Muscle layer of duodenum (tissue), 2 donors: ENCODE results near the gene ARID1B.
"Not testable (repeated sequence)": the region's sequence is repeated elsewhere in the genome, so short reads cannot be mapped to it uniquely, and the experiment has no call there.

Experiments
- H3K27ac ChIP-seq: one replicate; pipeline ENCODE4 v1.7.0; 2013; ENCODE audit warnings: mild to moderate bottlenecking, low read length
- H3K27me3 ChIP-seq: one replicate; pipeline ENCODE4 v1.7.0; 2013; ENCODE audit warnings: low read depth, mild to moderate bottlenecking, control low read depth, low read length
- H3K36me3 ChIP-seq, 2 donors: one replicate each; pipeline ENCODE4 v1.7.0; 2013; ENCODE audit warnings: low read length in 2 of 2, control low read depth in 1 of 2, mild to moderate bottlenecking in 1 of 2; ENCODE audit not compliant: insufficient read depth in 2 of 2, control insufficient read depth in 1 of 2
- H3K4me1 ChIP-seq, 2 donors: one replicate each; pipeline ENCODE4 v1.7.0; 2013; ENCODE audit warnings: low read length in 2 of 2, mild to moderate bottlenecking in 2 of 2, control low read depth in 1 of 2, moderate library complexity in 1 of 2; ENCODE audit not compliant: insufficient read depth in 2 of 2, control insufficient read depth in 1 of 2
- H3K4me3 ChIP-seq, 2 donors: one replicate each; pipeline ENCODE4 v1.7.0; 2013; ENCODE audit warnings: low read length in 2 of 2, low read depth in 1 of 2, mild to moderate bottlenecking in 1 of 2
- H3K9me3 ChIP-seq, 2 donors: one replicate each; pipeline ENCODE4 v1.7.0; 2013; ENCODE audit warnings: low read length in 2 of 2, control low read depth in 1 of 2, mild to moderate bottlenecking in 1 of 2; ENCODE audit not compliant: control insufficient read depth in 1 of 2
- donor health status: healthy.

The ARID1B gene

GRCh38 chr6:156933201-156934068, 156.3 kb downstream of the ARID1B start:
- no peaks in the 10 kb centered on the region for H3K36me3 ChIP-seq
- H3K4me3 ChIP-seq, result peak overlapping the region in 1 of 2 donors; percentile 26
- H3K27me3 ChIP-seq, result no peaks in the 10 kb centered on the region
- H3K4me1 ChIP-seq, result peaks cover 10 to 29% of the 10 kb centered on the region in 2 donors
- H3K27ac ChIP-seq, result no peak overlapping the region
- H3K9me3 ChIP-seq, result no peaks in the 10 kb centered on the region

- H3K27me3 ChIP-seq, result no peaks in the 10 kb centered on the region
- H3K27ac ChIP-seq, result no peak overlapping the region
- no peaks in the 10 kb centered on the region for H3K9me3 ChIP-seq
- no peaks in the 10 kb centered on the region for H3K36me3 ChIP-seq
- no peak overlapping the region for H3K4me3 ChIP-seq
- peaks cover 15 to 29% of the 10 kb centered on the region in 2 donors for H3K4me1 ChIP-seq
These were observed 156.9 kb downstream of the ARID1B start for GRCh38 chr6:156934069-156934460.

DNA sequence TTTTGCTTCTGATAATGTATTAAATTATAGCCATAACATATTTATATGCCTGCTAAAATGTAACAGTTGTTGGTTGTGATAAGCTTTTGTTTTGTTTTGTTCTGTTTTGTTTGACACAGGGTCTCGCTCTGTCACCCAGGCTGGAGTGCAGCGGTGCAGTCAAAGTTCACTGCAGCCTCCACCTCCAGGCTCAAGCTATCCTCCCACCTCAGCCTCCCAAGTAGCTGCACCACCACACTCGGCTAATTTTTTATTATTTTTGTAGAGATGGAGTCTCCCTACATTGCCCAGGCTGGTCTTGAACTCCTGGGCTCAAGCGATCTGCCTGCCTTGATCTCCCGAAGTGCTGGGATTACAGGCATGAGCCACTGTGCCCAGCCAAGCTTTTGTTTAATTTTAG, 157.8 kb downstream of the ARID1B start:
- no peaks in the 10 kb centered on the region for H3K9me3 ChIP-seq
- H3K36me3 ChIP-seq, result no peaks in the 10 kb centered on the region
- H3K27me3 ChIP-seq, result no peaks in the 10 kb centered on the region
- H3K4me3 ChIP-seq, result no peak overlapping the region
- H3K4me1 ChIP-seq, result peaks cover 15 to 34% of the 10 kb centered on the region in 2 donors
- H3K27ac ChIP-seq, result no peak overlapping the region

DNA sequence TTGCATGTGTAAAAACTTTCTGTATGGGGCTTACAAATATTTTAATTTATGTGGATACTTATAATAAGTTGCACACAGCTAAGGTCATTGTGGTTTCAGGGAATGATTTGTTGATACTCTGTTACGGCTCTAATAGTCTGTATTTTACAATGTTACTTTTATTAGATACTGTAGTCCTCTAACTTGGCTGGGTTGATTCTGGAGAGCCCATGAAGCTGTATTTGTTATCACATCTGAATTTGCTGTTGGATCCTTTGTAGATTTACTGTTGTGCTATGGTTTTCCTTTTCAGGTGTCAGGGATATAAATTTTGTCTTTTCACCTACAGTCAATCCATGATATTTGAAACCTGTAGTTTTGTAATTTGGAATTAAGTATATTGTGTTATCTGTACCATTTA, 161.0 kb downstream of the ARID1B start:
- H3K27ac ChIP-seq, result no peak overlapping the region
- H3K27me3 ChIP-seq, result no peaks in the 10 kb centered on the region
- H3K9me3 ChIP-seq, result no peaks in the 10 kb centered on the region
- peaks cover 10 to 25% of the 10 kb centered on the region in 2 donors for H3K4me1 ChIP-seq
- no peaks in the 10 kb centered on the region for H3K36me3 ChIP-seq
- H3K4me3 ChIP-seq, result no peak overlapping the region

GRCh38 chr6:156940221-156940620, 163.0 kb downstream of the ARID1B start:
- Histone ChIP-seq H3K4me3 (no peak overlapping the region), H3K27me3 (no peaks in the 10 kb centered on the region), H3K27ac (no peak overlapping the region), H3K4me1 (peaks cover 5 to 17% of the 10 kb centered on the region in 2 donors), H3K36me3 (no peaks in the 10 kb centered on the region), H3K9me3 (no peaks in the 10 kb centered on the region)

DNA sequence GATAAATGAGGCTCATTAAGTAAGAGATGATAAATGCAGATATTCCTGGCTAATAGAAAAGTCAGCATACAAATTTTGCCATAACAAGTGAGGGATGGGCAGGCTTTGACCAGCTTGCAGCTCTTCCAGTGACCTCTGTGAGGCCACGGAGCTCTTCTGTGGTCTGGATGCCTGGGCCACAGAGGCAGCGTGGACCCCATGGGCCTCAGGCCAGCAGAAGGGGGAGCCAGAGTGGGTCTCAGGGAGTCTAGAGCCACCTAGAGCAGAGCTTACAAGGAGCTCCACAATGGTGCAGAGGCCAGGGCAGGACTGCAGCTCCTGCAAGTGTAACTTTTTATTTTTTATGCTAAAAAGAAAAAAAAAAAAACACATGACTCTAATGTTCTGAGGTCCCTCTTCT, 165.1 kb downstream of the ARID1B start:
- H3K4me3 ChIP-seq, result no peak overlapping the region
- peaks cover 5 to 22% of the 10 kb centered on the region in 2 donors for H3K4me1 ChIP-seq
- H3K36me3 ChIP-seq, result no peaks in the 10 kb centered on the region
- no peaks in the 10 kb centered on the region for H3K9me3 ChIP-seq
- no peaks in the 10 kb centered on the region for H3K27me3 ChIP-seq
- H3K27ac ChIP-seq, result no peak overlapping the region

- Histone ChIP-seq H3K27ac (no peak overlapping the region), H3K4me1 (peaks cover 5 to 19% of the 10 kb centered on the region in 2 donors)
These were observed 166.0 kb downstream of the ARID1B start for GRCh38 chr6:156943166-156943565.

GRCh38 chr6:156943816-156944215, 166.6 kb downstream of the ARID1B start:
- Histone ChIP-seq H3K4me3 (no peak overlapping the region), H3K36me3 (no peaks in the 10 kb centered on the region), H3K4me1 (peaks cover 2 to 19% of the 10 kb centered on the region in 2 donors), H3K27ac (no peak overlapping the region), H3K27me3 (no peaks in the 10 kb centered on the region), H3K9me3 (no peaks in the 10 kb centered on the region)

More at GRCh38 chr6:156943166-156943565, 166.0 kb downstream of the ARID1B start:
- Histone ChIP-seq H3K4me3 (no peak overlapping the region), H3K9me3 (no peaks in the 10 kb centered on the region), H3K36me3 (no peaks in the 10 kb centered on the region), H3K27me3 (no peaks in the 10 kb centered on the region)

GRCh38 chr6:156944412-156944811, 167.2 kb downstream of the ARID1B start:
- Histone ChIP-seq H3K4me1 (peaks cover 7 to 25% of the 10 kb centered on the region in 2 donors), H3K9me3 (no peaks in the 10 kb centered on the region), H3K27ac (no peak overlapping the region), H3K27me3 (no peaks in the 10 kb centered on the region), H3K4me3 (no peak overlapping the region), H3K36me3 (no peaks in the 10 kb centered on the region)

DNA sequence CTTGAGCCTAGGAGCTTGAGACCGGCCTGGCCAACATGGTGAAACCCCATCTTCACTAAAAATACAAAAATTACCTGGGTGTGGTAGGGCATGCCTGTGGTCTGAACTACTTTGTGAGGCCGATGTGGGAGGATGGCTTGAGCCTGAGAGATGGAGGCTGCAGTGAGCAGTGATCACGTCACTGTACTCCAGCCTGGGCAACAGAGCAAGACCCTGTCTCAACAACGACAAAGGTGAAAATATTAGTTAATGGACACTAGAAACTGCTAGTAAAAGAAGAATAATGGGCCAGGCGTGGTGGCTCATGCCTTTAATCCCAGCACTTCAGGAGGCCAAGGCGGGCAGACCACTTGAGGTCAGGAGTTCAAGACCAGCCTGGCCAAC, 168.6 kb downstream of the ARID1B start:
- H3K36me3 ChIP-seq, H3K9me3 ChIP-seq, H3K4me3 ChIP-seq, H3K27me3 ChIP-seq, H3K27ac ChIP-seq: not testable (repeated sequence)
- peaks cover 7 to 20% of the 10 kb centered on the region in 2 donors for H3K4me1 ChIP-seq

GRCh38 chr6:156946370-156946936, 169.3 kb downstream of the ARID1B start:
- Histone ChIP-seq H3K27ac (no peak overlapping the region), H3K4me3 (no peak overlapping the region), H3K4me1 (peaks cover 7 to 20% of the 10 kb centered on the region in 2 donors)

More at GRCh38 chr6:156946370-156946936, 169.3 kb downstream of the ARID1B start:
- Histone ChIP-seq H3K9me3 (no peaks in the 10 kb centered on the region), H3K36me3 (no peaks in the 10 kb centered on the region), H3K27me3 (no peaks in the 10 kb centered on the region)
